PC-3 (cell line): ENCODE measurements around the gene SLC35F1.

Source experiments
- EZH2 ChIP-seq: fragments of 300-600 bp; sonication (generic); IDR thresholded peaks from one replicate; pipeline ENCODE4 v1.6.1; 2017; ENCODE audit warnings: antibody characterized with exemption, mild to moderate bottlenecking, low read length; ENCODE audit not compliant: unreplicated experiment
- EZH2phosphoT487 ChIP-seq: fragments of 300-600 bp; sonication (generic); IDR thresholded peaks from 2 replicates; pipeline ENCODE4 v1.6.1; 2018; ENCODE audit warnings: mild to moderate bottlenecking, antibody characterized with exemption, low read length, borderline replicate concordance
- TF ChIP-seq, protein P1 (sequence below): fragments of 300-600 bp; sonication (generic); conservative IDR thresholded peaks from 2 replicates; pipeline ENCODE4 v1.5.1; 2017; ENCODE audit warnings: antibody characterized with exemption, low read depth, mild to moderate bottlenecking, low read length

DNA sequence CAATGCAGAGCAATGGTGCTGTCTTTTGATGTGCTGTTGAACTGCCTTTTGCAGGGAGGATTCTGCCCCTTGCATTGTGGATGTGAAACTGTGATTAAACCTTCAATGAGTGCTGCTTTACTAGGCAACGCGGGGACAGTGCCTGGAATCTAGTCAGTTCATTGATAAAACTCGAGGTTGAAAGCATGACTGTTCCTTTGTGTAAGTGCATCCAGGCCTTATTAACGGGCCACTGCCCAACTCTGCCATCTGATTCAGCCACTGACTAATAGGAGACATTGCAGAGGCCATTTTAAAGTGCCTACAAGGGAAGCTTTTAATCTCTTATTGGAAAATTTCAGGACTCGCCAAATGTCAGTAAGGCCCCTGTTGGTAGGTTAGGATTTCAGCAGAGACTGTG lies 49.3 kb downstream of the SLC35F1 start:
- TF ChIP-seq, protein P1, sequence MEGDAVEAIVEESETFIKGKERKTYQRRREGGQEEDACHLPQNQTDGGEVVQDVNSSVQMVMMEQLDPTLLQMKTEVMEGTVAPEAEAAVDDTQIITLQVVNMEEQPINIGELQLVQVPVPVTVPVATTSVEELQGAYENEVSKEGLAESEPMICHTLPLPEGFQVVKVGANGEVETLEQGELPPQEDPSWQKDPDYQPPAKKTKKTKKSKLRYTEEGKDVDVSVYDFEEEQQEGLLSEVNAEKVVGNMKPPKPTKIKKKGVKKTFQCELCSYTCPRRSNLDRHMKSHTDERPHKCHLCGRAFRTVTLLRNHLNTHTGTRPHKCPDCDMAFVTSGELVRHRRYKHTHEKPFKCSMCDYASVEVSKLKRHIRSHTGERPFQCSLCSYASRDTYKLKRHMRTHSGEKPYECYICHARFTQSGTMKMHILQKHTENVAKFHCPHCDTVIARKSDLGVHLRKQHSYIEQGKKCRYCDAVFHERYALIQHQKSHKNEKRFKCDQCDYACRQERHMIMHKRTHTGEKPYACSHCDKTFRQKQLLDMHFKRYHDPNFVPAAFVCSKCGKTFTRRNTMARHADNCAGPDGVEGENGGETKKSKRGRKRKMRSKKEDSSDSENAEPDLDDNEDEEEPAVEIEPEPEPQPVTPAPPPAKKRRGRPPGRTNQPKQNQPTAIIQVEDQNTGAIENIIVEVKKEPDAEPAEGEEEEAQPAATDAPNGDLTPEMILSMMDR, result no peak
- no peak for TF ChIP-seq EZH2phosphoT487
- TF ChIP-seq EZH2, result no peak
